ENCODE data around the gene FNDC3B.

The FNDC3B gene

DNA sequence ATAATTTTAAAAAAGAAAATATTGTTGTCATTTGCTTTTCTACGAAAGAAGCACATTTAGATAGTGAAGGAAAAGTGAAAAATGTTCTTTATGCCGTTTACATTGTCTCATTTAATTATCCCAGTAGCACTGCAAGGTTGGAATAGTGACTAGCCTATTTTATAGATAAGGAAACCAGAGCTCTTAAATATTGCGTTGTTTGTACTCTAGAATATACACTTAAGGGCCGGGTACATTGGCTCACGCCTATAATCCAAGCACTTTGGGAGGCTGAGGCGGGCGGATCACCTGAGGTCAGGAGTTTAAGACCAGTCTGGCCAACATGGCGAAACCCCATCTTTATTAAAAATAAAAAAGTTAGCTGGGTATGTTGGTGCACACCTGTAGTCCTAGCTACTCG lies 127.5 kb downstream of the FNDC3B start:
- no peaks in the 10 kb centered on the region for H3K79me2 ChIP-seq (ENCODE audit: low read length)
- H3K4me2 ChIP-seq (ENCODE audit: low read length) = no peak overlapping the region
- no peaks in the 10 kb centered on the region for H3K36me3 ChIP-seq (replicated peaks; ENCODE audit: low read depth, low read length)
- no peak overlapping the region for H3K4me3 ChIP-seq (ENCODE audit: low read length)
- H3K27me3 ChIP-seq (ENCODE audit: low read depth, low read length) = no peaks in the 10 kb centered on the region
- H3K4me1 ChIP-seq (ENCODE audit: low read length) = peaks cover 6% of the 10 kb centered on the region
- TF ChIP-seq EZH2phosphoT487 (IDR thresholded peaks at IDR 0.05; ENCODE audit: low read depth) = no peak
- TF ChIP-seq, protein P1, sequence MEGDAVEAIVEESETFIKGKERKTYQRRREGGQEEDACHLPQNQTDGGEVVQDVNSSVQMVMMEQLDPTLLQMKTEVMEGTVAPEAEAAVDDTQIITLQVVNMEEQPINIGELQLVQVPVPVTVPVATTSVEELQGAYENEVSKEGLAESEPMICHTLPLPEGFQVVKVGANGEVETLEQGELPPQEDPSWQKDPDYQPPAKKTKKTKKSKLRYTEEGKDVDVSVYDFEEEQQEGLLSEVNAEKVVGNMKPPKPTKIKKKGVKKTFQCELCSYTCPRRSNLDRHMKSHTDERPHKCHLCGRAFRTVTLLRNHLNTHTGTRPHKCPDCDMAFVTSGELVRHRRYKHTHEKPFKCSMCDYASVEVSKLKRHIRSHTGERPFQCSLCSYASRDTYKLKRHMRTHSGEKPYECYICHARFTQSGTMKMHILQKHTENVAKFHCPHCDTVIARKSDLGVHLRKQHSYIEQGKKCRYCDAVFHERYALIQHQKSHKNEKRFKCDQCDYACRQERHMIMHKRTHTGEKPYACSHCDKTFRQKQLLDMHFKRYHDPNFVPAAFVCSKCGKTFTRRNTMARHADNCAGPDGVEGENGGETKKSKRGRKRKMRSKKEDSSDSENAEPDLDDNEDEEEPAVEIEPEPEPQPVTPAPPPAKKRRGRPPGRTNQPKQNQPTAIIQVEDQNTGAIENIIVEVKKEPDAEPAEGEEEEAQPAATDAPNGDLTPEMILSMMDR (IDR thresholded peaks at IDR 0.05; ENCODE audit: low read depth, low read length) = no peak
- no peaks in the 10 kb centered on the region for H4K20me1 ChIP-seq (ENCODE audit: insufficient read depth, low read length)
- no peaks in the 10 kb centered on the region for H3K9me3 ChIP-seq (ENCODE audit: insufficient read depth, low read length)
- H3K9ac ChIP-seq (ENCODE audit: low read length) = no peak overlapping the region
- H2AFZ ChIP-seq (ENCODE audit: low read depth, low read length) = no peak overlapping the region
- H3K27ac ChIP-seq (ENCODE audit: low read length) = no peak overlapping the region

- no peak overlapping the region for H3K4me3 ChIP-seq (ENCODE audit: low read length)
- H3K9me3 ChIP-seq (ENCODE audit: insufficient read depth, low read length) = no peaks in the 10 kb centered on the region
- H3K27me3 ChIP-seq (ENCODE audit: low read depth, low read length) = no peaks in the 10 kb centered on the region
- H3K27ac ChIP-seq (ENCODE audit: low read length) = no peak overlapping the region
- H2AFZ ChIP-seq (ENCODE audit: low read depth, low read length) = no peak overlapping the region
- no peak for TF ChIP-seq EZH2phosphoT487 (IDR thresholded peaks at IDR 0.05; ENCODE audit: low read depth)
- TF ChIP-seq, protein P1 (IDR thresholded peaks at IDR 0.05; ENCODE audit: low read depth, low read length) = no peak
- H3K36me3 ChIP-seq (replicated peaks; ENCODE audit: low read depth, low read length) = no peaks in the 10 kb centered on the region
- no peaks in the 10 kb centered on the region for H4K20me1 ChIP-seq (ENCODE audit: insufficient read depth, low read length)
- H3K79me2 ChIP-seq (ENCODE audit: low read length) = no peaks in the 10 kb centered on the region
- H3K4me2 ChIP-seq (ENCODE audit: low read length) = no peak overlapping the region
- H3K4me1 ChIP-seq (ENCODE audit: low read length) = peaks cover 13% of the 10 kb centered on the region
- no peak overlapping the region for H3K9ac ChIP-seq (ENCODE audit: low read length)
Observed at GRCh38 chr3:172167892-172168648, 128.7 kb downstream of the FNDC3B start.

GRCh38 chr3:172170073-172170709 lies 130.8 kb downstream of the FNDC3B start:
- Histone ChIP-seq H3K4me3 (ENCODE audit: low read length) (no peak overlapping the region), H4K20me1 (ENCODE audit: insufficient read depth, low read length) (peaks cover 4% of the 10 kb centered on the region; the same call in 1 of the 2 replicates), H2AFZ (ENCODE audit: low read depth, low read length) (no peak overlapping the region), H3K4me2 (ENCODE audit: low read length) (no peak overlapping the region), H3K4me1 (ENCODE audit: low read length) (peaks cover 13% of the 10 kb centered on the region), H3K79me2 (ENCODE audit: low read length) (no peaks in the 10 kb centered on the region), H3K36me3 (replicated peaks; ENCODE audit: low read depth, low read length) (no peaks in the 10 kb centered on the region), H3K27me3 (ENCODE audit: low read depth, low read length) (no peaks in the 10 kb centered on the region), H3K9me3 (ENCODE audit: insufficient read depth, low read length) (no peaks in the 10 kb centered on the region), H3K9ac (ENCODE audit: low read length) (no peak overlapping the region), H3K27ac (ENCODE audit: low read length) (no peak overlapping the region)
- TF ChIP-seq EZH2phosphoT487 (IDR thresholded peaks at IDR 0.05; ENCODE audit: low read depth) = no peak
- TF ChIP-seq, protein P1 (IDR thresholded peaks at IDR 0.05; ENCODE audit: low read depth, low read length) = no peak

GRCh38 chr3:172170841-172171240 lies 131.5 kb downstream of the FNDC3B start:
- Histone ChIP-seq H3K4me1 (ENCODE audit: low read length) (peaks cover 13% of the 10 kb centered on the region), H3K4me2 (ENCODE audit: low read length) (no peak overlapping the region), H3K9me3 (ENCODE audit: insufficient read depth, low read length) (no peaks in the 10 kb centered on the region), H3K27me3 (ENCODE audit: low read depth, low read length) (no peaks in the 10 kb centered on the region), H3K9ac (ENCODE audit: low read length) (no peak overlapping the region), H4K20me1 (ENCODE audit: insufficient read depth, low read length) (peaks cover 4% of the 10 kb centered on the region; the same call in 1 of the 2 replicates), H3K79me2 (ENCODE audit: low read length) (no peaks in the 10 kb centered on the region), H2AFZ (ENCODE audit: low read depth, low read length) (no peak overlapping the region), H3K27ac (ENCODE audit: low read length) (no peak overlapping the region), H3K36me3 (replicated peaks; ENCODE audit: low read depth, low read length) (no peaks in the 10 kb centered on the region), H3K4me3 (ENCODE audit: low read length) (no peak overlapping the region)
- TF ChIP-seq EZH2phosphoT487 (IDR thresholded peaks at IDR 0.05; ENCODE audit: low read depth) = no peak
- TF ChIP-seq, protein P1 (IDR thresholded peaks at IDR 0.05; ENCODE audit: low read depth, low read length) = no peak

All from OCI-LY3 (cell line).